ENCODE data around the gene ZBTB40.

Gene ZBTB40

DNA sequence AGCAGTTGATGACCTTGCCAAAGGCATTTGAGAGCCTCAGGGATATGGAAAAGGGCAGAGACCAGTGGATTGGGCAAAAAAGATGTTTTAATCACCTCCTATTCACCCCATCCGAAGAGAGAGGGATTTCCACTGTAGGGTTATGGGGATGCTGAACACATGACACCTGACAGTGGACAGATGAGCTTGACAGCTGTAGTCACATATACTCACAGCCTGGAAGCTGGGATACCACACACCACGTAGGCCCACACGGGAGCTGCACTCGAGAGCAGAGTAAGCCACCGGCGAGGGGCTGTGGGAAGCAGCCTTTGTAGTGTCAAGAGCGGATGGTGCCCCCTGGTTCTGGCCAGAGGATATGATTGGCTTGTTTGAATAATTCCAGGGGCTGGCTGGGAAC is 20.0 kb downstream of the ZBTB40 start:
- no peak for DNase-seq (ENCODE audit: low read depth)

GRCh38 chr1:22472596-22472995 is 20.9 kb downstream of the ZBTB40 start:
- no peak for DNase-seq (ENCODE audit: low read depth)

- DNase-seq (ENCODE audit: low read depth), result no peak
These were observed 22.3 kb downstream of the ZBTB40 start for GRCh38 chr1:22473952-22474351.

GRCh38 chr1:22476566-22476965 is 24.9 kb downstream of the ZBTB40 start:
- DNase-seq (ENCODE audit: low read depth), result no peak

- no peak for DNase-seq (ENCODE audit: low read depth)
These were observed 31.5 kb downstream of the ZBTB40 start for GRCh38 chr1:22483121-22483520.

DNA sequence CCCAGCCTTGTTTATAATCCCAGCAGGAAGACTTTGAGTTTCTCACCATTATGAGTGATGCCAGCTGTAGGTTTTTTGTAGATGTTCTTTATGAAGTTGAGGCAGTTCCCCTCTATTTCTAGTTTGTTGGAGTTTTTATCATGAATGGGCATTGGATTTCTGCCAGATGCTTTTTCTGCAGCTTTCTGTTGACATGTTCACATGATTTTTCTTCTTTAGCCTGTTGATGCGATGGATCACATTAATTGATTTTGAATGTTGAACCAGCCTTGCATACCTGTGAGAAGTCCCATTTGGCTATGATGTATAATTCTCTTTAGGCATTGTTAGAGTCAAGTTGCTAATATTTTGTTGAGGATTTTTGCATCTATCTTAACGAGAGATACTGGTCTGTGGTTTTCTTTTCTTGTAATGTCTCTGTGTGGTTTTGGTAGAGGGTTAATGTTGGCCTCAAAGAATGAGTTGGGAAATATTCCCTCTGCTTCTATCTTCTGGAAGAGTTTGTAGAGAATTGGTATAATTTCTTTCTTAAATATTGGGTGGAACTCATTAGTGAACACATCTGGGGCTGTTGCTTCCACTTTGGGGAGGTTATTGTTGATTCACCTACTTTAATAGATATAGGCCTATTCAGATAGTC is 33.2 kb downstream of the ZBTB40 start:
- DNase-seq (ENCODE audit: low read depth), result peak; percentile 36

DNA sequence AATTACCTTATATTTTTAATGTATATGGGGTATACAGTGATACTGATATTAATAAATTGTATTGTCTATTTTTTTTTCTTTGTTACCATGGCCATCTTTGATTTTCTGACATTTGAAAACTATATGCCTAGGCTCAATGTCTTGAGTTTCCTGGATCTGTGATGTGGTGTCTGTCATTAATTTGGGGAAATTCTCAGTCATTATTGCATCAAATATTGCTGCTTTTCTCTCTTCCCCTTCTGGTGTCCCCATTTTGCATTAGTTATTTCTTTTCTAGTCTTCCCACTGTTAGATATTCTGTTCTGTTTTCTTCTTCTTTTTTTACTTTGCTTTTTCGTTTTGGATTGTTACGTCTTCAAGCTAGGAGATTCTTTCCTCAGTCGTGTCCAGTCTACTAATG is 33.8 kb downstream of the ZBTB40 start:
- no peak for DNase-seq (ENCODE audit: low read depth)

GRCh38 chr1:22487781-22488180 is 36.1 kb downstream of the ZBTB40 start:
- peak; percentile 85 for DNase-seq (ENCODE audit: low read depth)

GRCh38 chr1:22488319-22488718 is 36.7 kb downstream of the ZBTB40 start:
- peak; percentile 92 for DNase-seq (ENCODE audit: low read depth)

- DNase-seq (ENCODE audit: low read depth), result no peak
These were observed 37.6 kb downstream of the ZBTB40 start for GRCh38 chr1:22489278-22489677.

DNA sequence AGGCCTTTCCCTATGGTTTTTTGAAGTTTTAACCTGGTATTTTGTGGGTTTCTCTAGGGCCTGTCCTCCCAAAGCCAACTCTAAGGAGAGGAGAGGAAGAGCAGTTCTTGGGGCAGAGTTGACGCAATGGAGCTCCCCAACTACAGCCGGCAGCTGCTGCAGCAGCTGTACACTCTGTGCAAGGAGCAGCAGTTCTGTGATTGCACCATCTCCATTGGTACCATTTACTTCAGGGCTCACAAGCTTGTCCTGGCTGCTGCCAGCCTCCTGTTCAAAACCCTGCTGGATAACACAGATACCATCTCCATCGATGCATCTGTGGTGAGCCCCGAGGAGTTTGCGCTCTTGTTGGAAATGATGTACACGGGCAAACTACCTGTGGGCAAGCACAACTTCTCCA is 38.2 kb downstream of the ZBTB40 start:
- DNase-seq (ENCODE audit: low read depth), result peak; percentile 37

GRCh38 chr1:22490309-22490708 is 38.7 kb downstream of the ZBTB40 start:
- peak; percentile 48 for DNase-seq (ENCODE audit: low read depth)

GRCh38 chr1:22491995-22492715 is 40.5 kb downstream of the ZBTB40 start:
- no peak for DNase-seq (ENCODE audit: low read depth)

DNA sequence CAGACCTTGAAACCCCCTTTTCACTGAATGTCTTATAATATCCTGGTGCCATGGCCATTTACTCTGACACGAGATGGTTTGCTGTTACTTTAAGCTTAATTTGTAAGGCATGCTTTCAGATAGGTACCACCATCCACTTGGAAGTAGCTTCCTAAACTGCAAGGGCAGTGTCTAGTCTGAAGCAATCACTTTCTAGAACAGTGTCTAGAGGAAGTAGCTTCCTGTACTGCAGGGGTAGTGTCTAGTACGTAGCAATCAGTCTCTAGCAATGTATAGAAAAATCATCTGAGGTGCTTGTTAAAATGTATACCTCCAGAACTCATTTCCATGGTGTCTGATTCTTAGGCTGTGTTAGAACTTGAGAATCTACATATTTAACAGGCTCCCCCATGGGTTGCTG is 42.5 kb downstream of the ZBTB40 start:
- DNase-seq (ENCODE audit: low read depth), result no peak

- DNase-seq (ENCODE audit: low read depth), result no peak
These were observed 43.4 kb downstream of the ZBTB40 start for GRCh38 chr1:22494943-22495579.

- DNase-seq (ENCODE audit: low read depth), result no peak
These were observed 45.0 kb downstream of the ZBTB40 start for GRCh38 chr1:22496536-22497160.

DNA sequence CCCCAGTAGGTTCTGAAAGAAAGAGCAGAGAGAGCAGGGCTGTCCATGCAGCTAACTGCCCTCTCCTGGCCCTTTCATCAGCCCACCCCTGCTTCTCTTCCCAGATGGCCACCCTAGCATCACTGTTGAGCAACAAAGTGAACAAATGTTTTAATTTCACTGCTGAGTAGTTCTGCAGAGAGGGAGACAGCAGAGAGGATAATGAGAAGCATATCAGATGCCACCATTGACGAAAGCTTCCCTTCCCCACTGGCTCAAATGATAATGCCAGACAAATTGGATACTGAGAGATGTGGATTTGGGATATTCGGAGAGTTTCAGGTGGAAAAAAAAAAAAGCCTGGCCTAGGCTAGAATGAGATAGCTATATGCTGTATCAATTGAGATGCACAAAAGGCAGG is 46.8 kb downstream of the ZBTB40 start:
- no peak for DNase-seq (ENCODE audit: low read depth)

DNA sequence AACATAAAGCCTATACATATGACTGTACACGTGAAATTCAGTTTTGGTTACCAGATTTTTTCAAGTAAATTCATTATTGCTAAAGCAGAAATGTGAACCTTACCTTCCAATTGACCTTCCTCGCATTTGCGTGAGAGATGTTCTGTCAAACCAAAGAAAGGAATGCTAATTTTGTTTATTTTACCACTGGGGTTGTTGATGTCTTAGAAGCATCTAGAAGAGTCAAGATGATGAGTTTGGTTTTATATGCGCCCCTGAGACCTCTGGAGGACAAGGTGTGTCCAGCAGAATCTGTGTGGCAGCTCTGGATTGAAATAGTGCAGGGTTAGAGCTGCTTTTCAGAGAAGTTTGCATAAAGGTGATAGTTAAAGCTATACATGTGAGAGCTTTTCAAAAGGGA is 48.4 kb downstream of the ZBTB40 start:
- DNase-seq (ENCODE audit: low read depth), result no peak

- peak; percentile 55 for DNase-seq (ENCODE audit: low read depth)
These were observed 48.8 kb downstream of the ZBTB40 start for GRCh38 chr1:22500471-22500870.

DNA sequence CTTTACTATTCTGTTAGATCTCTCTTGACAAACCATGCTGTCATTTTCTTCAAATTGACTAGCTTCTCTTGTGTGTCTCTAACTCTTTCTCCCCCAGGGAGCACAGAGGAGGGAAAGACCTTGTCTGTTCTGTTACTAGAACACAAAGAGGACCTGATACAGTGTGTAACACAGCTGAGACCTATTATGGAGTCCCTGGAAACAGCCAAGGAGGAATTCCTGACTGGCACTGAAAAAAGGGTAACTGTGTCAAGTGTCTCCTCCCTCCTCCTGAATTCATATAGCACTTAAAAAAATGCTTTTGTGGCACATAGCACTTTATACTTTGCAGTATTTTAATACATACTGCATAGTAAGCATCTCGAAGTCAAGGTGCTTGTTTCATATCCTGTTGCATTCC is 50.6 kb downstream of the ZBTB40 start:
- DNase-seq (ENCODE audit: low read depth), result no peak

- peak; percentile 78 for DNase-seq (ENCODE audit: low read depth)
These were observed 52.2 kb downstream of the ZBTB40 start for GRCh38 chr1:22503721-22504410.

- no peak for DNase-seq (ENCODE audit: low read depth)
These were observed 54.6 kb downstream of the ZBTB40 start for GRCh38 chr1:22506130-22506692.
